ENCODE measurements around the gene GALNT11. TPM values are rescaled to one million over a fixed set of nuclear protein-coding genes. Genes with fewer than 3 reads are reported as not detected.

Gene GALNT11
- total and polyA plus RNA-seq, 4 donors: 12.0 to 21.8 (median 13.8) TPM

- WGBS: 94% methylated on average over 5 of the region's 5 CpGs
- no peak for TF ChIP-seq GABPA (IDR thresholded peaks at IDR 0.05 in 1 of 2, conservative IDR thresholded peaks at IDR 0.05 in 1 of 2)
- no peak overlapping the region for H3K27ac ChIP-seq (ENCODE audit: low read depth in 1 of 2, low read length in 2 of 2)
- peaks cover 3 to 76% (median 66%) of the 10 kb centered on the region in 4 donors for H3K36me3 ChIP-seq (ENCODE audit: control insufficient read depth in 4 of 4, insufficient read depth in 3 of 4, low read depth in 1 of 4, low read length in 3 of 4)
- no peak overlapping the region for H3K9ac ChIP-seq (ENCODE audit: low read depth in 1 of 2, low read length in 2 of 2)
- no peaks in the 10 kb centered on the region for H3K27me3 ChIP-seq (ENCODE audit: control insufficient read depth in 4 of 4, insufficient read depth in 4 of 4, low read length in 3 of 4)
- no peak overlapping the region for H3K4me3 ChIP-seq (ENCODE audit: low read depth in 1 of 3, low read length in 3 of 3)
- DNase-seq (ENCODE audit: low spot score): no peak
- H3K9me3 ChIP-seq (ENCODE audit: control insufficient read depth in 4 of 4, low read length in 3 of 4): no peaks in the 10 kb centered on the region
- H3K4me1 ChIP-seq (ENCODE audit: control insufficient read depth in 4 of 4, insufficient read depth in 4 of 4, low read length in 3 of 4): no peaks in the 10 kb centered on the region
Measured at GRCh38 chr7:152148706-152149105, 123.2 kb downstream of the GALNT11 start.

GRCh38 chr7:152149363-152149762 is 123.9 kb downstream of the GALNT11 start:
- H3K9me3 ChIP-seq (ENCODE audit: control insufficient read depth in 4 of 4, low read length in 3 of 4): no peaks in the 10 kb centered on the region
- H3K9ac ChIP-seq (ENCODE audit: low read depth in 1 of 2, low read length in 2 of 2): no peak overlapping the region
- H3K27ac ChIP-seq (ENCODE audit: low read depth in 1 of 2, low read length in 2 of 2): no peak overlapping the region
- TF ChIP-seq JUND (IDR thresholded peaks at IDR 0.05) (no peak), TAF1 (conservative IDR thresholded peaks at IDR 0.05) (no peak), EGR1 (IDR thresholded peaks at IDR 0.05; ENCODE audit: low read depth in 2 of 2) (no peak), SP1 (IDR thresholded peaks at IDR 0.05) (no peak), REST (IDR thresholded peaks at IDR 0.05) (no peak), CTCF (IDR thresholded peaks at IDR 0.05; ENCODE audit: low read depth, low read length, missing input control) (no peak), FOXA2 (IDR thresholded peaks at IDR 0.05) (no peak)
- DNase-seq (ENCODE audit: low spot score): no peak
- peaks cover 7 to 78% (median 66%) of the 10 kb centered on the region in 4 donors for H3K36me3 ChIP-seq (ENCODE audit: control insufficient read depth in 4 of 4, insufficient read depth in 3 of 4, low read depth in 1 of 4, low read length in 3 of 4)
- no peaks in the 10 kb centered on the region for H3K27me3 ChIP-seq (ENCODE audit: control insufficient read depth in 4 of 4, insufficient read depth in 4 of 4, low read length in 3 of 4)
- no peak overlapping the region for H3K4me3 ChIP-seq (ENCODE audit: low read depth in 1 of 3, low read length in 3 of 3)
- WGBS: 91% methylated on average over 6 of the region's 6 CpGs
- no peaks in the 10 kb centered on the region for H3K4me1 ChIP-seq (ENCODE audit: control insufficient read depth in 4 of 4, insufficient read depth in 4 of 4, low read length in 3 of 4)

GRCh38 chr7:152152267-152152666 is 126.8 kb downstream of the GALNT11 start:
- WGBS: 90% methylated on average over 5 of the region's 5 CpGs
- Histone ChIP-seq H3K27ac (ENCODE audit: low read depth in 1 of 2, low read length in 2 of 2) (no peak overlapping the region), H3K9me3 (ENCODE audit: control insufficient read depth in 4 of 4, low read length in 3 of 4) (no peaks in the 10 kb centered on the region), H3K4me3 (ENCODE audit: low read depth in 1 of 3, low read length in 3 of 3) (no peak overlapping the region), H3K36me3 (ENCODE audit: control insufficient read depth in 4 of 4, insufficient read depth in 3 of 4, low read depth in 1 of 4, low read length in 3 of 4) (peaks cover 13 to 84% (median 77%) of the 10 kb centered on the region in 4 donors), H3K4me1 (ENCODE audit: control insufficient read depth in 4 of 4, insufficient read depth in 4 of 4, low read length in 3 of 4) (no peaks in the 10 kb centered on the region), H3K9ac (ENCODE audit: low read depth in 1 of 2, low read length in 2 of 2) (no peak overlapping the region), H3K27me3 (ENCODE audit: control insufficient read depth in 4 of 4, insufficient read depth in 4 of 4, low read length in 3 of 4) (no peaks in the 10 kb centered on the region)
- no peak for DNase-seq (ENCODE audit: low spot score)
- TF ChIP-seq HNF4A (conservative IDR thresholded peaks at IDR 0.05) (no peak), FOXA1 (IDR thresholded peaks at IDR 0.05) (no peak), JUND (IDR thresholded peaks at IDR 0.05) (no peak), FOXA2 (IDR thresholded peaks at IDR 0.05) (no peak), TAF1 (conservative IDR thresholded peaks at IDR 0.05) (no peak), EGR1 (IDR thresholded peaks at IDR 0.05; ENCODE audit: low read depth in 2 of 2) (no peak), MAX (IDR thresholded peaks at IDR 0.05) (no peak), RAD21 (IDR thresholded peaks at IDR 0.05) (no peak), HNF4G (IDR thresholded peaks at IDR 0.05) (no peak), GABPA (IDR thresholded peaks at IDR 0.05 in 1 of 2, conservative IDR thresholded peaks at IDR 0.05 in 1 of 2) (no peak), SP1 (IDR thresholded peaks at IDR 0.05) (no peak), ATF3 (IDR thresholded peaks at IDR 0.05) (no peak), ZBTB33 (IDR thresholded peaks at IDR 0.05) (no peak), CTCF (IDR thresholded peaks at IDR 0.05; ENCODE audit: low read depth, low read length, missing input control) (no peak)
